H9 (cell line): ENCODE data around the gene CEP126. TPM values are rescaled to one million over a fixed set of nuclear protein-coding genes. Genes with fewer than 3 reads are reported as not detected.

Experiments
- DNase-seq: peaks from one replicate; pipeline ENCODE4 v3.0.0-alpha.2; 2017
- H2AFZ ChIP-seq: one replicate; pipeline ENCODE4 v1.6.1; 2013; ENCODE audit warnings: mild to moderate bottlenecking, low read length, control low read depth, moderate library complexity
- H2AK5ac ChIP-seq: 2 replicates; pipeline ENCODE4 v1.6.1; 2013; ENCODE audit warnings: low read length, control low read depth, mixed read lengths; ENCODE audit not compliant: insufficient read length
- H2BK120ac ChIP-seq: one replicate; pipeline ENCODE4 v1.6.1; 2013; ENCODE audit warnings: low read depth, mild to moderate bottlenecking, low read length, control low read depth, inconsistent platforms; ENCODE audit not compliant: poor library complexity, severe bottlenecking
- H2BK12ac ChIP-seq: 2 replicates; pipeline ENCODE4 v1.6.1; 2013; ENCODE audit warnings: low read length, control low read depth, mixed read lengths, low read depth; ENCODE audit not compliant: insufficient read length
- H2BK15ac ChIP-seq: 2 replicates; pipeline ENCODE4 v1.6.1; 2013; ENCODE audit warnings: low read depth, low read length, control low read depth
- H2BK20ac ChIP-seq: one replicate; pipeline ENCODE4 v1.6.1; 2013; ENCODE audit warnings: low read depth, mild to moderate bottlenecking, low read length, control low read depth, inconsistent platforms; ENCODE audit not compliant: poor library complexity, severe bottlenecking
- H2BK5ac ChIP-seq: 2 replicates; pipeline ENCODE4 v1.6.1; 2013; ENCODE audit warnings: low read length, control low read depth, mixed read lengths; ENCODE audit not compliant: insufficient read length
- H3K14ac ChIP-seq: 2 replicates; pipeline ENCODE4 v1.6.1; 2013; ENCODE audit warnings: low read length, control low read depth; ENCODE audit not compliant: insufficient read depth
- H3K18ac ChIP-seq: 2 replicates; pipeline ENCODE4 v1.6.1; 2013; ENCODE audit warnings: low read depth, mild to moderate bottlenecking, mixed read lengths, low read length, control low read depth; ENCODE audit not compliant: insufficient read length
- H3K23ac ChIP-seq: 2 replicates; pipeline ENCODE4 v1.6.1; 2013; ENCODE audit warnings: low read length, control low read depth, mixed read lengths, low read depth; ENCODE audit not compliant: insufficient read length
- H3K23me2 ChIP-seq: 2 replicates; pipeline ENCODE4 v1.6.1; 2013; ENCODE audit warnings: low read depth, mild to moderate bottlenecking, mixed read lengths, low read length, control low read depth; ENCODE audit not compliant: insufficient read length, poor library complexity, severe bottlenecking
- H3K27ac ChIP-seq: 2 replicates; pipeline ENCODE4 v1.5.1; 2013; ENCODE audit warnings: low read length, control low read depth, mixed read lengths, low read depth; ENCODE audit not compliant: insufficient read length
- H3K27me3 ChIP-seq: 2 replicates; pipeline ENCODE4 v1.6.1; 2013; ENCODE audit warnings: low read length, control low read depth, inconsistent platforms; ENCODE audit not compliant: insufficient read depth
- H3K4ac ChIP-seq: 2 replicates; pipeline ENCODE4 v1.6.1; 2013; ENCODE audit warnings: low read depth, mild to moderate bottlenecking, control low read depth, inconsistent platforms, low read length, moderate library complexity
- H3K4me1 ChIP-seq: 2 replicates; pipeline ENCODE4 v1.6.1; 2013; ENCODE audit warnings: low read length, control low read depth, inconsistent platforms; ENCODE audit not compliant: insufficient read depth
- H3K4me2 ChIP-seq: 2 replicates; pipeline ENCODE4 v1.6.1; 2013; ENCODE audit warnings: low read length, control low read depth, mixed read lengths; ENCODE audit not compliant: insufficient read length, insufficient read depth
- H3K56ac ChIP-seq: 2 replicates; pipeline ENCODE4 v1.6.1; 2013; ENCODE audit warnings: low read depth, mild to moderate bottlenecking, mixed read lengths, low read length, control low read depth; ENCODE audit not compliant: insufficient read length
- H3K79me1 ChIP-seq: 2 replicates; pipeline ENCODE4 v1.6.1; 2013; ENCODE audit warnings: low read depth, mild to moderate bottlenecking, moderate library complexity, low read length, control low read depth, inconsistent platforms; ENCODE audit not compliant: insufficient read depth, poor library complexity, severe bottlenecking
- H3K79me2 ChIP-seq: 2 replicates; pipeline ENCODE4 v1.6.1; 2013; ENCODE audit warnings: low read length, control low read depth, inconsistent platforms; ENCODE audit not compliant: insufficient read depth
- H3K9ac ChIP-seq: 2 replicates; pipeline ENCODE4 v1.6.1; 2013; ENCODE audit warnings: low read length, control low read depth, mixed read lengths; ENCODE audit not compliant: insufficient read length; ENCODE audit errors: extremely low read depth
- H3K9me3 ChIP-seq: one replicate; pipeline ENCODE4 v1.6.1; 2013; ENCODE audit warnings: low read depth, low read length, inconsistent platforms; ENCODE audit not compliant: control insufficient read depth
- H3T11ph ChIP-seq: one replicate; pipeline ENCODE4 v1.6.1; 2013; ENCODE audit warnings: mild to moderate bottlenecking, low read length, control low read depth, inconsistent platforms
- H4K20me1 ChIP-seq: one replicate; pipeline ENCODE4 v1.6.1; 2013; ENCODE audit not compliant: control insufficient read depth, insufficient read length, insufficient read depth
- H4K5ac ChIP-seq: 2 replicates; pipeline ENCODE4 v1.6.1; 2013; ENCODE audit warnings: low read depth, mild to moderate bottlenecking, mixed read lengths, low read length, control low read depth; ENCODE audit not compliant: insufficient read length
- H4K8ac ChIP-seq: replicated peaks from 2 replicates; pipeline ENCODE4 v1.6.1; 2013; ENCODE audit warnings: low read length, control low read depth, mixed read lengths, low read depth; ENCODE audit not compliant: insufficient read length
- H4K91ac ChIP-seq: 2 replicates; pipeline ENCODE4 v1.6.1; 2013; ENCODE audit warnings: low read depth, mild to moderate bottlenecking, moderate library complexity, mixed read lengths, low read length, control low read depth; ENCODE audit not compliant: insufficient read length
- H3K27ac Mint-ChIP-seq, 3 experiments: 2 replicates in 2 of 3; 3 replicates in 1 of 3; pipeline ENCODE4 v1.8.0; 2020 to 2021; ENCODE audit warnings: mixed read lengths in 3 of 3, mild to moderate bottlenecking in 1 of 3, moderate library complexity in 1 of 3
- H3K27me3 Mint-ChIP-seq: 2 replicates; pipeline ENCODE4 v1.8.0; 2021; ENCODE audit warnings: low read depth, mild to moderate bottlenecking, moderate library complexity, mixed read lengths
- H3K36me3 Mint-ChIP-seq, 3 experiments: 2 replicates in 2 of 3; 3 replicates in 1 of 3; pipeline ENCODE4 v1.8.0; 2020 to 2021; ENCODE audit warnings: low read depth in 3 of 3, mixed read lengths in 3 of 3; ENCODE audit not compliant: insufficient read depth in 1 of 3
- H3K4me1 Mint-ChIP-seq, 2 experiments: 2 replicates each; pipeline ENCODE4 v1.8.0; 2020; ENCODE audit warnings: mixed read lengths in 2 of 2
- H3K4me3 Mint-ChIP-seq, 2 experiments: 2 replicates in 1 of 2; 3 replicates in 1 of 2; pipeline ENCODE4 v1.8.0; 2020 to 2021; ENCODE audit warnings: mild to moderate bottlenecking in 2 of 2, mixed read lengths in 2 of 2, moderate library complexity in 1 of 2
- H3K9me3 Mint-ChIP-seq, 2 experiments: 2 replicates in 1 of 2; 3 replicates in 1 of 2; pipeline ENCODE4 v1.8.0; 2020; ENCODE audit warnings: mild to moderate bottlenecking in 2 of 2, mixed read lengths in 2 of 2, moderate library complexity in 1 of 2
- WGBS: extraction: QIAGEN DNeasy Blood & Tissue Kit; methylation state at CpG from one replicate; pipeline ENCODE4 v1.1.7; 2013; ENCODE audit warnings: missing lambda C conversion rate, low lambda C conversion rate, mixed read lengths; ENCODE audit not compliant: insufficient read length; ENCODE audit errors: extremely low coverage; 5-methylcytosine and 5-hydroxymethylcytosine counted together
- total RNA-seq: library from RNA; stranded (reverse); gene quantifications from 2 replicates; pipeline ENCODE4 v1.2.1, GENCODE V29; 2021
- TF ChIP-seq, protein P1 (sequence below): fragments of 200-600 bp; sonication (generic); conservative IDR thresholded peaks from 3 replicates; pipeline ENCODE4 v1.8.0; 2021; ENCODE audit warnings: antibody characterized with exemption, mild to moderate bottlenecking

CEP126 gene
- total RNA-seq, 1 experiment from 2014 or later: 1.2 TPM

DNA sequence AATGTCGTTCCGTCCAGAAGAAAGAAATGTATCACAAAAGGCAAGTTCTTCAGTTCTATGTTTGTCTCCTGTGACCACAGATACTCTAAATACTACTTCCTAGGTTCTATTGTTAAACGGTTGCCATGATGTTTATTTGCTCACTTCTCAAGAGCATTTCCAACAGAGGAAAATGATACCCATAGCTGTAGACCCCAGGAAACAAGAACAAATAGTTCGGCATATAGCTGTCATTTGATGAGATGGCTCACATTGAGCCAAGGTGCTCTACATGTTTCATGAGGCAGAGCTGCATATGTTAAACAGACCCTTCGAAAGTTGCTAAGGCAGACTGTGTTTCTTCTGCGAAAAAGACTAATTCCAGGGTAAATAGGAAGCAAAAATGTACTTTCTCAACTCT lies 16.9 kb downstream of the CEP126 start:
- 0 out of 5 replicates have a peak, but pooled peaks cover 0 to 2% of the 10 kb centered on the region in 2 experiments for H3K9me3 Mint-ChIP-seq
- no peak overlapping the region for H3K27ac Mint-ChIP-seq
- H4K91ac ChIP-seq: no peak overlapping the region
- H3K56ac ChIP-seq: no peak overlapping the region
- H2BK120ac ChIP-seq: no peak overlapping the region
- H3K9ac ChIP-seq: no peak overlapping the region
- no peak overlapping the region for H3K4ac ChIP-seq
- H2BK20ac ChIP-seq: no peak overlapping the region
- H3K4me2 ChIP-seq: no peak overlapping the region
- H2BK5ac ChIP-seq: no peak overlapping the region
- no peak overlapping the region for H4K8ac ChIP-seq
- DNase-seq: no peak
- TF ChIP-seq, protein P1, sequence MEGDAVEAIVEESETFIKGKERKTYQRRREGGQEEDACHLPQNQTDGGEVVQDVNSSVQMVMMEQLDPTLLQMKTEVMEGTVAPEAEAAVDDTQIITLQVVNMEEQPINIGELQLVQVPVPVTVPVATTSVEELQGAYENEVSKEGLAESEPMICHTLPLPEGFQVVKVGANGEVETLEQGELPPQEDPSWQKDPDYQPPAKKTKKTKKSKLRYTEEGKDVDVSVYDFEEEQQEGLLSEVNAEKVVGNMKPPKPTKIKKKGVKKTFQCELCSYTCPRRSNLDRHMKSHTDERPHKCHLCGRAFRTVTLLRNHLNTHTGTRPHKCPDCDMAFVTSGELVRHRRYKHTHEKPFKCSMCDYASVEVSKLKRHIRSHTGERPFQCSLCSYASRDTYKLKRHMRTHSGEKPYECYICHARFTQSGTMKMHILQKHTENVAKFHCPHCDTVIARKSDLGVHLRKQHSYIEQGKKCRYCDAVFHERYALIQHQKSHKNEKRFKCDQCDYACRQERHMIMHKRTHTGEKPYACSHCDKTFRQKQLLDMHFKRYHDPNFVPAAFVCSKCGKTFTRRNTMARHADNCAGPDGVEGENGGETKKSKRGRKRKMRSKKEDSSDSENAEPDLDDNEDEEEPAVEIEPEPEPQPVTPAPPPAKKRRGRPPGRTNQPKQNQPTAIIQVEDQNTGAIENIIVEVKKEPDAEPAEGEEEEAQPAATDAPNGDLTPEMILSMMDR: no peak
- H3T11ph ChIP-seq: no peak overlapping the region
- H3K23me2 ChIP-seq: no peaks in the 10 kb centered on the region
- H3K14ac ChIP-seq: no peak overlapping the region
- WGBS: no CpG with 5 or more reads among the region's 6 CpGs
- H2BK15ac ChIP-seq: no peak overlapping the region
- no peak overlapping the region for H3K18ac ChIP-seq
- H3K79me1 ChIP-seq: no peaks in the 10 kb centered on the region
- no peak overlapping the region for H3K27ac ChIP-seq
- no peaks in the 10 kb centered on the region for H3K9me3 ChIP-seq
- no peaks in the 10 kb centered on the region for H3K4me1 Mint-ChIP-seq
- no peak overlapping the region for H3K23ac ChIP-seq
- H3K36me3 Mint-ChIP-seq: no peaks in the 10 kb centered on the region
- no peaks in the 10 kb centered on the region for H3K27me3 ChIP-seq
- H3K27me3 Mint-ChIP-seq: no peaks in the 10 kb centered on the region
- no peak overlapping the region for H2AFZ ChIP-seq
- no peaks in the 10 kb centered on the region for H4K20me1 ChIP-seq
- H3K79me2 ChIP-seq: no peaks in the 10 kb centered on the region
- H2BK12ac ChIP-seq: no peak overlapping the region
- no peaks in the 10 kb centered on the region for H3K4me1 ChIP-seq
- H4K5ac ChIP-seq: no peak overlapping the region
- H2AK5ac ChIP-seq: no peak overlapping the region
- no peak overlapping the region for H3K4me3 Mint-ChIP-seq
